Right lobe of liver (tissue), 4 donors: Measurements from ENCODE around the gene PDZD7.

Experiments
- POLR2A ChIP-seq: fragments of 450-650 bp; IDR thresholded peaks from one replicate; pipeline ENCODE4 v1.6.1; 2017; ENCODE audit warnings: antibody characterized with exemption, mild to moderate bottlenecking
- TF ChIP-seq, protein P1 (sequence below), 4 donors: fragments of 200-600 bp in 3 of 4; fragments of 450-650 bp in 1 of 4; IDR thresholded peaks; one replicate each; pipeline versions ENCODE4 v1.5.1 to v1.8.0; 2016 to 2022; ENCODE audit warnings: antibody characterized with exemption in 4 of 4, mild to moderate bottlenecking in 2 of 4
- donor health status: DM: no; HTN: no; CAD: no.
- donor health status: DM: no; HTN: no; CAD: no.
- donor health status: DM: no; HTN: yes; CAD: no.

DNA sequence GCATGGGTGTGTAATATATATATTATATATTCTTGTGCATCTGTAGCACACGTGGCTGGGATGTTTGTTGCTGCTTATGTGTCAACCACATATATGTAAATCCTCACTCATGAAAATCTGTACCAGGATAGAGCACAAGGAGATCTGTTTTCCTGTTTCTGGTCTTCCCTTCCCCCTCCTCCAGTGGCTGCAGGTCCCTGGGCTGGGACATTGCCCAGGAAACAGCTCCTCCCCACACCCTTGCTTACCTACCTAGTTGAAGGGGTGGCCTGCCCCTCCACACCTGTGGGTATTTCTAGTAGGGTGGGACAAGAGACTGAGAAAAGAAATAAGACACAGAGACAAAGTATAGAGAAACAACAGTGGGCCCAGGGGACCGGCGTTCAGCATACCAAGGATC, 2.3 kb upstream of the PDZD7 start:
- TF ChIP-seq POLR2A, result no peak
- TF ChIP-seq, protein P1, sequence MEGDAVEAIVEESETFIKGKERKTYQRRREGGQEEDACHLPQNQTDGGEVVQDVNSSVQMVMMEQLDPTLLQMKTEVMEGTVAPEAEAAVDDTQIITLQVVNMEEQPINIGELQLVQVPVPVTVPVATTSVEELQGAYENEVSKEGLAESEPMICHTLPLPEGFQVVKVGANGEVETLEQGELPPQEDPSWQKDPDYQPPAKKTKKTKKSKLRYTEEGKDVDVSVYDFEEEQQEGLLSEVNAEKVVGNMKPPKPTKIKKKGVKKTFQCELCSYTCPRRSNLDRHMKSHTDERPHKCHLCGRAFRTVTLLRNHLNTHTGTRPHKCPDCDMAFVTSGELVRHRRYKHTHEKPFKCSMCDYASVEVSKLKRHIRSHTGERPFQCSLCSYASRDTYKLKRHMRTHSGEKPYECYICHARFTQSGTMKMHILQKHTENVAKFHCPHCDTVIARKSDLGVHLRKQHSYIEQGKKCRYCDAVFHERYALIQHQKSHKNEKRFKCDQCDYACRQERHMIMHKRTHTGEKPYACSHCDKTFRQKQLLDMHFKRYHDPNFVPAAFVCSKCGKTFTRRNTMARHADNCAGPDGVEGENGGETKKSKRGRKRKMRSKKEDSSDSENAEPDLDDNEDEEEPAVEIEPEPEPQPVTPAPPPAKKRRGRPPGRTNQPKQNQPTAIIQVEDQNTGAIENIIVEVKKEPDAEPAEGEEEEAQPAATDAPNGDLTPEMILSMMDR (IDR thresholded peaks at IDR 0.05), result no peak
